ENCODE results near the gene PAIP1. TPM values are rescaled to one million over a fixed set of nuclear protein-coding genes. Genes with fewer than 3 reads are reported as not detected.

Gene PAIP1
- total RNA-seq, 2 donors from 2014 or later = 84.6 to 150 TPM

GRCh38 chr5:43497311-43498104 is 59.4 kb downstream of the PAIP1 start:
- TF ChIP-seq POLR2A (IDR thresholded peaks at IDR 0.05) (no peak), CTCF (IDR thresholded peaks at IDR 0.05) (no peak), POLR2AphosphoS5 (IDR thresholded peaks at IDR 0.05) (no peak)
- H3K27ac ChIP-seq = no peak overlapping the region
- no peaks in the 10 kb centered on the region for H3K9me3 ChIP-seq
- DNase-seq (ENCODE audit: low spot score) = no peak
- WGBS = 90% methylated on average over 5 of the region's 5 CpGs
- H3K4me1 ChIP-seq (replicated peaks) = no peaks in the 10 kb centered on the region
- no peaks in the 10 kb centered on the region for H3K36me3 ChIP-seq
- H3K4me3 ChIP-seq = no peak overlapping the region
- intact Hi-C loops (cut with DNase I) = no loop called here
- H3K27me3 ChIP-seq (replicated peaks; ENCODE audit: insufficient read depth) = no peaks in the 10 kb centered on the region

DNA sequence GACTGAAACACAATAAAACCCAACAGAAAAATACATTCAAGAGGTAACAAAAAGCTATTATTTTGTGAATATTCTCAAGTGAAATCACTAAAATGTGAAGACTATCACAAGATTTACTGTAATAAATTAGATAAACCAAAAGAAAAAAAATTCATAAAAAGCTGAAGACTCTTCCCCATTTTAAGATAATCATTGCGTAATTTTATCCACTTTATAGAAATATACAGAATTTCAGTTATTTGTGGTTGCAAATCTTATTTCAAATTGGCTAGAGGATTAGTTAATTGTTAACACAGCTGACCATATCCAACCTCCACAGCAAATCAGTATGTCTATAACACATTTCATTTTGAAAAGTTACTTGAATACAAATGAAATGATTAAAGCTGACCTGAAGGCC is 65.6 kb downstream of the PAIP1 start:
- no peaks in the 10 kb centered on the region for H3K27me3 ChIP-seq (replicated peaks; ENCODE audit: insufficient read depth)
- no peaks in the 10 kb centered on the region for H3K4me1 ChIP-seq (replicated peaks)
- H3K4me3 ChIP-seq = no peak overlapping the region
- WGBS = 92% methylated on average over 1 of the region's 1 CpG
- no peaks in the 10 kb centered on the region for H3K9me3 ChIP-seq
- H3K27ac ChIP-seq = no peak overlapping the region
- DNase-seq (ENCODE audit: low spot score) = no peak
- intact Hi-C loops (cut with DNase I) = no loop called here
- no peaks in the 10 kb centered on the region for H3K36me3 ChIP-seq
- no peak for TF ChIP-seq CTCF (IDR thresholded peaks at IDR 0.05)
- TF ChIP-seq POLR2A (IDR thresholded peaks at IDR 0.05) = no peak
- no peak for TF ChIP-seq POLR2AphosphoS5 (IDR thresholded peaks at IDR 0.05)

DNA sequence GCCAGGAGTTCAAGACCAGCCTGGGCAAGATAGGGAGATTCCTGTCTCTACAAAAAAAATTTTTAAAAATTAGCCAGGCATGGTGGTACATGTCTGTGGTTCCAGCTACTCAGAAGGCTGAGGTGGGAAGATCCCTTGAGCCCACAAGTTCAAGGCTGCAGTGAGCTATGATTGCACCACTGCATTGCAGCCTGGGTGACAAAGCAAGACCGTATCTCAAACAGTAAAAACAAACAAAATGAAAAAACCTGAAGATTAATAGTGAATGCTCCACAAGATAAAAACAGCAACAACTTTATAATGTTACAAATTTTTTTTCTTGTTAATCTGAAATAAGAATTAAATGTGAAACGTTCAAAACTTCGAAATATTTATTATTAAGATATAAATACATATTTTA is 70.5 kb downstream of the PAIP1 start:
- 93% methylated on average over 3 of the region's 3 CpGs for WGBS
- intact Hi-C loops (cut with DNase I) = loop anchor here (10.0 kb wide), 1 partner anchor 92 kb away; no protein-coding TSS in a partner anchor

GRCh38 chr5:43485406-43485805 is 71.5 kb downstream of the PAIP1 start:
- TF ChIP-seq POLR2AphosphoS5 (IDR thresholded peaks at IDR 0.05) = no peak
- TF ChIP-seq CTCF (IDR thresholded peaks at IDR 0.05) = no peak
- TF ChIP-seq POLR2A (IDR thresholded peaks at IDR 0.05) = no peak
- no peaks in the 10 kb centered on the region for H3K27me3 ChIP-seq (replicated peaks; ENCODE audit: insufficient read depth)
- 92% methylated on average over 2 of the region's 2 CpGs for WGBS
- no peak overlapping the region for H3K27ac ChIP-seq
- no peak for DNase-seq (ENCODE audit: low spot score)
- intact Hi-C loops (cut with DNase I) = loop anchor here (10.0 kb wide), 1 partner anchor 91 kb away; no protein-coding TSS in a partner anchor
- H3K9me3 ChIP-seq = no peaks in the 10 kb centered on the region
- no peaks in the 10 kb centered on the region for H3K36me3 ChIP-seq
- H3K4me3 ChIP-seq = no peak overlapping the region
- no peaks in the 10 kb centered on the region for H3K4me1 ChIP-seq (replicated peaks)

More for the DNA sequence above, 70.5 kb downstream of the PAIP1 start:
- Histone ChIP-seq H3K36me3 (no peaks in the 10 kb centered on the region), H3K4me1 (replicated peaks) (no peaks in the 10 kb centered on the region), H3K27ac (no peak overlapping the region), H3K9me3 (no peaks in the 10 kb centered on the region), H3K4me3 (no peak overlapping the region), H3K27me3 (replicated peaks; ENCODE audit: insufficient read depth) (no peaks in the 10 kb centered on the region)
- TF ChIP-seq CTCF (IDR thresholded peaks at IDR 0.05) (no peak), POLR2AphosphoS5 (IDR thresholded peaks at IDR 0.05) (no peak), POLR2A (IDR thresholded peaks at IDR 0.05) (no peak)
- no peak for DNase-seq (ENCODE audit: low spot score)
